ENCODE results near the gene MSANTD3.
"Not testable (repeated sequence)": the region's sequence is repeated elsewhere in the genome, so short reads cannot be mapped to it uniquely, and the experiment has no call there.

The MSANTD3 gene

GRCh38 chr9:100426530-100427365 lies at the start of gene MSANTD3:
MSANTD3 (plus strand) TSS chr9:100427143; CDS start chr9:100441939, 14,796 bp downstream.
- peak; percentile 73 for DNase-seq (ENCODE audit: low spot score)

- DNase-seq (ENCODE audit: low spot score) = no peak
Observed at GRCh38 chr9:100379862-100380261, 47.1 kb upstream of the MSANTD3 start.

GRCh38 chr9:100392989-100393388 lies 34.0 kb upstream of the MSANTD3 start:
- DNase-seq (ENCODE audit: low spot score) = not testable (repeated sequence)

- no peak for DNase-seq (ENCODE audit: low spot score)
Observed at GRCh38 chr9:100394032-100394695, 32.8 kb upstream of the MSANTD3 start.

- DNase-seq (ENCODE audit: low spot score) = no peak
Observed at GRCh38 chr9:100394816-100395215, 32.1 kb upstream of the MSANTD3 start.

GRCh38 chr9:100396769-100397168 lies 30.2 kb upstream of the MSANTD3 start:
- DNase-seq (ENCODE audit: low spot score) = no peak

GRCh38 chr9:100397529-100398266 lies 29.2 kb upstream of the MSANTD3 start:
- no peak for DNase-seq (ENCODE audit: low spot score)

GRCh38 chr9:100401042-100401441 lies 25.9 kb upstream of the MSANTD3 start:
- no peak for DNase-seq (ENCODE audit: low spot score)

- DNase-seq (ENCODE audit: low spot score) = no peak
Observed at GRCh38 chr9:100406962-100407361, 20.0 kb upstream of the MSANTD3 start.

GRCh38 chr9:100408546-100409175 lies 18.3 kb upstream of the MSANTD3 start:
- no peak for DNase-seq (ENCODE audit: low spot score)

GRCh38 chr9:100409176-100409556 lies 17.8 kb upstream of the MSANTD3 start:
- no peak for DNase-seq (ENCODE audit: low spot score)

GRCh38 chr9:100411472-100412283 lies 15.3 kb upstream of the MSANTD3 start:
- DNase-seq (ENCODE audit: low spot score) = peak; percentile 93

GRCh38 chr9:100413839-100414420 lies 13.0 kb upstream of the MSANTD3 start:
- no peak for DNase-seq (ENCODE audit: low spot score)

- DNase-seq (ENCODE audit: low spot score) = no peak
Observed at GRCh38 chr9:100417815-100418214, 9.1 kb upstream of the MSANTD3 start.

GRCh38 chr9:100419166-100419565 lies 7.8 kb upstream of the MSANTD3 start:
- no peak for DNase-seq (ENCODE audit: low spot score)

- DNase-seq (ENCODE audit: low spot score) = not testable (repeated sequence)
Observed at GRCh38 chr9:100421116-100421515, 5.8 kb upstream of the MSANTD3 start.

GRCh38 chr9:100425758-100426157 lies 1.2 kb upstream of the MSANTD3 start:
- DNase-seq (ENCODE audit: low spot score) = no peak

- DNase-seq (ENCODE audit: low spot score) = no peak
Observed at GRCh38 chr9:100426189-100426529, 784 bp upstream of the MSANTD3 start.

- peak; percentile 56 for DNase-seq (ENCODE audit: low spot score)
Observed at GRCh38 chr9:100427366-100428263, 672 bp downstream of the MSANTD3 start.

All from HuH-7.5 (cell line).